HG03571 (cell line): ENCODE data around the gene LHX6.
A peak's percentile ranks its signal among the peaks of the same experiment; 100 is the strongest.

Source experiments
- ATAC-seq: cut with Tn5 transposase; IDR thresholded peaks from one replicate; pipeline ENCODE4 v1.9.1; 2021; ENCODE audit not compliant: unreplicated experiment

Gene LHX6

GRCh38 chr9:122192914-122193525, 35.7 kb downstream of the LHX6 start:
- ATAC-seq = no peak

GRCh38 chr9:122192261-122192875, 36.4 kb downstream of the LHX6 start:
- ATAC-seq = no peak

- ATAC-seq = no peak
These were observed 37.2 kb downstream of the LHX6 start for GRCh38 chr9:122191584-122191983.

- ATAC-seq = no peak
These were observed 38.0 kb downstream of the LHX6 start for GRCh38 chr9:122190597-122191381.

GRCh38 chr9:122188369-122188768, 40.4 kb downstream of the LHX6 start:
- no peak for ATAC-seq

GRCh38 chr9:122186777-122187470, 41.8 kb downstream of the LHX6 start:
- no peak for ATAC-seq

- no peak for ATAC-seq
These were observed 42.5 kb downstream of the LHX6 start for GRCh38 chr9:122186301-122186700.

- no peak for ATAC-seq
These were observed 44.2 kb downstream of the LHX6 start for GRCh38 chr9:122184551-122184950.

GRCh38 chr9:122183501-122183900, 45.3 kb downstream of the LHX6 start:
- ATAC-seq = no peak

- no peak for ATAC-seq
These were observed 48.1 kb downstream of the LHX6 start for GRCh38 chr9:122180633-122181032.

- ATAC-seq = no peak
These were observed 49.1 kb downstream of the LHX6 start for GRCh38 chr9:122179690-122180074.

GRCh38 chr9:122179054-122179689, 49.6 kb downstream of the LHX6 start:
- ATAC-seq = no peak

GRCh38 chr9:122176916-122177315, 51.8 kb downstream of the LHX6 start:
- ATAC-seq = no peak

GRCh38 chr9:122173670-122174069, 55.1 kb downstream of the LHX6 start:
- no peak for ATAC-seq

GRCh38 chr9:122172131-122172530, 56.6 kb downstream of the LHX6 start:
- no peak for ATAC-seq

GRCh38 chr9:122168356-122168755, 60.4 kb downstream of the LHX6 start:
- ATAC-seq = no peak

- ATAC-seq = no peak
These were observed 64.5 kb downstream of the LHX6 start for GRCh38 chr9:122164286-122164685.

GRCh38 chr9:122162415-122162814, 66.3 kb downstream of the LHX6 start:
- no peak for ATAC-seq

- ATAC-seq = no peak
These were observed 68.9 kb downstream of the LHX6 start for GRCh38 chr9:122159925-122160246.

- peak; percentile 96 for ATAC-seq
These were observed 69.5 kb downstream of the LHX6 start, which contains the start of the genes MORN5 and NDUFA8 for GRCh38 chr9:122159026-122159924. Gene MORN5, plus strand, starts transcription at chr9:122159908. Its CDS starts 65 bp downstream, at chr9:122159973. Gene NDUFA8, minus strand, starts transcription at chr9:122159779. Its CDS starts 102 bp downstream, at chr9:122159677.
